Nephron (organoid): ENCODE measurements around the gene KPRP.

ENCODE experiments used
- H3K27ac Mint-ChIP-seq, 3 experiments: 2 replicates each; pipeline ENCODE4 v1.8.0; 2020; ENCODE audit warnings: mixed read lengths in 3 of 3, mild to moderate bottlenecking in 2 of 3, moderate library complexity in 1 of 3
- H3K27me3 Mint-ChIP-seq: 2 replicates; pipeline ENCODE4 v1.8.0; 2021; ENCODE audit warnings: low read depth, mild to moderate bottlenecking, moderate library complexity, mixed read lengths
- H3K36me3 Mint-ChIP-seq: 2 replicates; pipeline ENCODE4 v1.8.0; 2020; ENCODE audit warnings: low read depth, mixed read lengths
- H3K4me1 Mint-ChIP-seq: 2 replicates; pipeline ENCODE4 v1.8.0; 2020; ENCODE audit warnings: mixed read lengths
- H3K4me3 Mint-ChIP-seq, 3 experiments: 2 replicates each; pipeline ENCODE4 v1.8.0; 2020; ENCODE audit warnings: mild to moderate bottlenecking in 3 of 3, mixed read lengths in 3 of 3, moderate library complexity in 2 of 3
- H3K9me3 Mint-ChIP-seq: 2 replicates; pipeline ENCODE4 v1.8.0; 2020; ENCODE audit warnings: mixed read lengths
- TF ChIP-seq, protein P1 (sequence below), 3 experiments: fragments of 200-600 bp; sonication (generic); IDR thresholded peaks; one replicate each; pipeline ENCODE4 v1.5.0; 2021; ENCODE audit warnings: antibody characterized with exemption in 3 of 3; ENCODE audit not compliant: unreplicated experiment in 3 of 3

Gene KPRP

DNA sequence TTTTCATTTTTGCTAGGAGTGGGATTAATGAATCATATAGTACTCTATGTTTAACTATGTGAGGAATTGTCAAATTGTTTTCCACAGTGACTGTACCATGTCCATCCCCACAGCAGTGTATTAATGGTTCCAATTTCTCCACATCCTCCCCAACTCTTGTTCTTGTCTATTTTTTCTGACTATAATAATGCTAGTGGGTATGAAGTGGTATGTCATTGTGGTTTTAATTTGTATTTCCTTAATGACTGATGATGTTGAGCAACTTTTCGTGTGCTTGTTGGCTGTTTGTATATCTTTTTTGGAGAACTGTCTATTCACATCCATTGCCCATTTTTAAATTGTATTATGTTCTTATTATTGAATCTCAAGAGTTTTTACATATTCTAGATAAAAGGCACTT, 10.0 kb upstream of the KPRP start:
- H3K4me3 Mint-ChIP-seq = no peak overlapping the region
- H3K27me3 Mint-ChIP-seq = no peaks in the 10 kb centered on the region
- H3K36me3 Mint-ChIP-seq = no peaks in the 10 kb centered on the region
- no peaks in the 10 kb centered on the region for H3K4me1 Mint-ChIP-seq
- TF ChIP-seq, protein P1, sequence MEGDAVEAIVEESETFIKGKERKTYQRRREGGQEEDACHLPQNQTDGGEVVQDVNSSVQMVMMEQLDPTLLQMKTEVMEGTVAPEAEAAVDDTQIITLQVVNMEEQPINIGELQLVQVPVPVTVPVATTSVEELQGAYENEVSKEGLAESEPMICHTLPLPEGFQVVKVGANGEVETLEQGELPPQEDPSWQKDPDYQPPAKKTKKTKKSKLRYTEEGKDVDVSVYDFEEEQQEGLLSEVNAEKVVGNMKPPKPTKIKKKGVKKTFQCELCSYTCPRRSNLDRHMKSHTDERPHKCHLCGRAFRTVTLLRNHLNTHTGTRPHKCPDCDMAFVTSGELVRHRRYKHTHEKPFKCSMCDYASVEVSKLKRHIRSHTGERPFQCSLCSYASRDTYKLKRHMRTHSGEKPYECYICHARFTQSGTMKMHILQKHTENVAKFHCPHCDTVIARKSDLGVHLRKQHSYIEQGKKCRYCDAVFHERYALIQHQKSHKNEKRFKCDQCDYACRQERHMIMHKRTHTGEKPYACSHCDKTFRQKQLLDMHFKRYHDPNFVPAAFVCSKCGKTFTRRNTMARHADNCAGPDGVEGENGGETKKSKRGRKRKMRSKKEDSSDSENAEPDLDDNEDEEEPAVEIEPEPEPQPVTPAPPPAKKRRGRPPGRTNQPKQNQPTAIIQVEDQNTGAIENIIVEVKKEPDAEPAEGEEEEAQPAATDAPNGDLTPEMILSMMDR (IDR thresholded peaks at IDR 0.05; ENCODE audit: unreplicated experiment in 3 of 3) = no peak
- peaks cover 42% of the 10 kb centered on the region for H3K9me3 Mint-ChIP-seq
- H3K27ac Mint-ChIP-seq = no peak overlapping the region

DNA sequence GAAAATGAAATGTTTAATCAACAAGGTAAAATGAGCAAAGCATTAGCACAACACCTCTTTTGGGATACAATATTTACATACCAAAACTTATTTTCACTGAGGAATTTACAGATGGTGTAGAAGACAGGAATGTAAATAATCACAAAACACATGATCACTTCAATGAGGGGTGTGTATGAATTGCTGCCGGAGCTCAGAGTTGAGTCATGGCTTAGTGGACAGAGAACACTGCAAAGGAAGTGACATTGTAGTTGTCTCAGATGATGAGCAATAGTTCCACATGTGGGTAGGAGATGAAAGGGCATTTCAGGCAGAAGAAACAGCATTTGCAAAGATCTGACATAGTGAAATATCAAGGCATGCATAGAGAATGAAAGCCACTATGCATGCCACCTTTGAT, 5.6 kb upstream of the KPRP start:
- Mint-ChIP-seq H3K36me3 (no peaks in the 10 kb centered on the region), H3K27me3 (no peaks in the 10 kb centered on the region), H3K4me3 (no peak overlapping the region), H3K27ac (no peak overlapping the region), H3K4me1 (no peaks in the 10 kb centered on the region), H3K9me3 (peaks cover 38% of the 10 kb centered on the region)
- TF ChIP-seq, protein P1 (IDR thresholded peaks at IDR 0.05; ENCODE audit: unreplicated experiment in 3 of 3) = no peak

DNA sequence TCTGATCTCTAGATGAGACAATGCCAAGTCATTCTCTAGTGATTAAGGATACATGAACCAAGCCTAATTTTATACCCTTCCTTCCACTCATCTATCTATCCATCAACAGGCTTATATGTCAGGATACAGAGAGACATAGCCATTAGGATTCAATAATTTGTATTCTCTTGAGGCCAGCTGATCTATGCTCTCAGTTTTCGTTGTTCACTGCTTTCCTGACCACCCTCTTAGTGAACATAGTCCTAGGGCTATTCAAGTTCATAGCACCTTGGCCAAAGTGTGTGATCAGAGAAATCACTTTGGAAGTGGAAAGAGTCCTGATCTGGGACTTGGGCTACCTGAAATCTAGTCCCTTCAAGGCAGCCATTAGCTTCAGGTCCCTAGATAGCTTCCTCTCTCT, 4.2 kb upstream of the KPRP start:
- TF ChIP-seq, protein P1 (IDR thresholded peaks at IDR 0.05; ENCODE audit: unreplicated experiment in 3 of 3) = no peak
- H3K27ac Mint-ChIP-seq = no peak overlapping the region
- H3K9me3 Mint-ChIP-seq = peaks cover 40% of the 10 kb centered on the region
- no peak overlapping the region for H3K4me3 Mint-ChIP-seq
- H3K27me3 Mint-ChIP-seq = no peaks in the 10 kb centered on the region
- no peaks in the 10 kb centered on the region for H3K36me3 Mint-ChIP-seq
- H3K4me1 Mint-ChIP-seq = no peaks in the 10 kb centered on the region

DNA sequence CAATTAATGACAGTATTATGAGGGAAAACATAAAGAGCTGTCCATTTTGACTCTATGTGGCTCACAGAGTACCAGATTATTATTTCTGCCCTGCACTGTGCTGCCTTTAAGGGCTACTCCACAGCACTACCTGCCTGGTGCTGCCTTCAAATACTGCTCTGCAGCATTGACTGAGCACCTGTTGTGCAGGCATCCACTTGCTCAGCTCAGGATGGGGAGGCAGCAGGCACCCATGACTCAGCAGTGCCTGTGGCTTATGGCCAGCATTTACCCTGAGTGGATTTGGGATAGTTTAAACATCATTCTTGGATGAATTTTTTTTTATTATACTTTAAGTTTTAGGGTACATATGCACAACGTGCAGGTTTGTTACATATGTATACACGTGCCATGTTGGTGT, 953 bp upstream of the KPRP start:
- Mint-ChIP-seq H3K27me3 (no peaks in the 10 kb centered on the region), H3K36me3 (peaks cover 9% of the 10 kb centered on the region), H3K27ac (no peak overlapping the region), H3K4me3 (no peak overlapping the region), H3K9me3 (peaks cover 55% of the 10 kb centered on the region), H3K4me1 (no peaks in the 10 kb centered on the region)
- TF ChIP-seq, protein P1 (IDR thresholded peaks at IDR 0.05; ENCODE audit: unreplicated experiment in 3 of 3) = no peak

DNA sequence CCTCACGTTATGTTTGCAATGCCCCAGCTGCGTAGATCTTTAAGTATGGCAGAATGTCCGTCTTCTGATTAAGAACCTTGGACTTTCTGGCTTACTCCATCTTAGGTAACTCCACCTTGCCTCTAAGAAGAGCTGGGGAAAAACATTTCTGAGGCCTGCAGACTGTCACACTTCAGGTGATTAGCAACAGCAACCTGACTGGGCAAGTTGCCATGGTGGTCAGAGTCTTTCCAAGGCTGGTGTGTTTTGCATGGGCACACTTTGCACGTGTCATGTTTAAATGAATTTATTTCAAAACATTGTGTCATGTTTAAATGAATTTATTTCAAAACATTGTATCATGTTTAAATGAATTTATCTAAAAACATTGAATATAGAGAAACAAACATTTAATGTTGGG, 811 bp downstream of the KPRP start:
- TF ChIP-seq, protein P1 (IDR thresholded peaks at IDR 0.05; ENCODE audit: unreplicated experiment in 3 of 3) = no peak
- Mint-ChIP-seq H3K4me1 (no peaks in the 10 kb centered on the region), H3K36me3 (peaks cover 9% of the 10 kb centered on the region), H3K4me3 (no peak overlapping the region), H3K27me3 (no peaks in the 10 kb centered on the region), H3K9me3 (peaks cover 58% of the 10 kb centered on the region), H3K27ac (no peak overlapping the region)

DNA sequence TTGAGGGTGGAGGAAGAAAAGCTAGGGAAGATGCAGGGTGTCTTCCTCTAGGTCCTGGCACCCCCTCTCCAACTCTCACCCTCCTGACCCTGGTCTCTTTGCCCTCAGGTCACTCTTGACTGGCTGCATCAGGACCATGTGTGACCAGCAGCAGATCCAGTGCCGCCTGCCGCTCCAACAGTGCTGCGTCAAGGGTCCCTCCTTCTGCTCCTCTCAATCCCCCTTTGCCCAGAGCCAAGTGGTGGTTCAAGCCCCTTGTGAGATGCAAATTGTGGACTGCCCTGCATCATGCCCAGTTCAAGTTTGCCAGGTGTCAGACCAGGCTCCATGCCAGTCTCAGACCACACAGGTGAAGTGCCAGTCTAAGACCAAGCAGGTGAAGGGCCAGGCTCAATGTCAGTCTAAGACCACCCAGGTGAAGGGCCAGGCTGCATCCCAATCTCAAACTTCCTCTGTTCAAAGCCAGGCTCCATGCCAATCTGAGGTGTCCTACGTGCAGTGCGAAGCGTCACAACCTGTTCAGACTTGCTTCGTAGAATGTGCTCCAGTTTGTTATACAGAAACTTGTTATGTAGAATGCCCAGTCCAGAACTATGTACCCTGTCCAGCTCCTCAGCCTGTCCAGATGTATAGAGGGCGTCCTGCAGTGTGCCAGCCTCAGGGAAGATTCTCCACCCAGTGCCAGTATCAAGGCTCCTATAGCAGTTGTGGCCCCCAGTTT, 1.8 kb downstream of the KPRP start:
- Mint-ChIP-seq H3K36me3 (peaks cover 9% of the 10 kb centered on the region), H3K9me3 (peaks cover 52% of the 10 kb centered on the region), H3K4me1 (no peaks in the 10 kb centered on the region), H3K27ac (no peak overlapping the region), H3K4me3 (no peak overlapping the region), H3K27me3 (no peaks in the 10 kb centered on the region)
- TF ChIP-seq, protein P1 (IDR thresholded peaks at IDR 0.05; ENCODE audit: unreplicated experiment in 3 of 3) = no peak
